ENCODE results near the gene RUSF1.

Gene RUSF1

DNA sequence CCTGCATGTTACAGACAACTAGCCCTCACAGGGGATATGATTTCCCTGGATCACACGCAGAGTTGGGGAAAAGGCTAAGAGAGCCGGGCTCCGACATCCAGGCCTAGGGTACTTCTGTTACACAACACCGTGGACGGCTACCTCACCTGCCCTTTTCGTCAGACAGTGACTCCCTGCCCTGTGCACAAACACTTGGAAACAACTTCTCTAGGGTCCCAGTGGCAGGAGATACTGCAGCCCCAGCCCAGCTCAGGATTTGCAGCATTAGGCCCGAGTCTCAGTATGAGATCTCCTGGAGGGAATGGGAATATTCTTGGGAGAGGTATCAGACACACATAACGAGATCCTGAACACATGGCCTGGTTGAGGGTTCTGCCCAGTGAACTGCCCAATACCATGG lies 8.3 kb downstream of the RUSF1 start:
- Histone ChIP-seq H3K9me3 (ENCODE audit: control insufficient read depth in 2 of 2, low read length in 2 of 2) (no peaks in the 10 kb centered on the region), H3K4me3 (ENCODE audit: low read length in 2 of 2) (no peak overlapping the region), H3K27ac (ENCODE audit: low read length) (no peak overlapping the region), H3K36me3 (ENCODE audit: control insufficient read depth in 2 of 2, insufficient read depth in 2 of 2, low read length in 2 of 2) (peaks cover 31 to 45% of the 10 kb centered on the region in 2 donors), H3K27me3 (ENCODE audit: control insufficient read depth in 1 of 2, insufficient read depth in 2 of 2, low read length in 2 of 2) (no peaks in the 10 kb centered on the region), H3K9ac (ENCODE audit: low read length in 2 of 2) (no peak overlapping the region), H3K4me1 (ENCODE audit: control insufficient read depth, insufficient read depth, low read length) (no peaks in the 10 kb centered on the region)

DNA sequence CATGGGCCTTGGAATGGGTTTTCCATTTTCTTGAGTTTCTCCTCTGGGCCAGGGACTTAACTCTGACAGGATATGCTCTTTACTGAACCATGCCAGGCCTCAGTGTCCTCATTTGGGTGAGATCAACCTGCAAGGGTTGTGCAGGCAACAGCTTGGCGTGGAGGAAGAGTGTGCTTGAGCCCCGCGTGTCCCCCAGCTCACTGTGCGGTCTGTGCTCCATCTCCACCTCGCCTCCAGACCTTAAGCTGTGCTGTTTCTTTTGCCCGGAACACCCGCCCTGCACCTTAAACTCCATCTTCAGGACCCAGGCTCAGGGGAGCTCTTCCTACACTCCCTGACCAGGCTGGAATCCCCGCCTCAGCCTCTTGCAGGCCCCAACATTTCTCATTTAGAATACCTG lies 9.7 kb downstream of the RUSF1 start:
- Histone ChIP-seq H3K27ac (ENCODE audit: low read length) (no peak overlapping the region), H3K9me3 (ENCODE audit: control insufficient read depth in 2 of 2, low read length in 2 of 2) (no peaks in the 10 kb centered on the region), H3K9ac (ENCODE audit: low read length in 2 of 2) (no peak overlapping the region), H3K27me3 (ENCODE audit: control insufficient read depth in 1 of 2, insufficient read depth in 2 of 2, low read length in 2 of 2) (no peaks in the 10 kb centered on the region), H3K4me3 (ENCODE audit: low read length in 2 of 2) (no peak overlapping the region), H3K4me1 (ENCODE audit: control insufficient read depth, insufficient read depth, low read length) (no peaks in the 10 kb centered on the region), H3K36me3 (ENCODE audit: control insufficient read depth in 2 of 2, insufficient read depth in 2 of 2, low read length in 2 of 2) (peaks cover 32 to 53% of the 10 kb centered on the region in 2 donors)

DNA sequence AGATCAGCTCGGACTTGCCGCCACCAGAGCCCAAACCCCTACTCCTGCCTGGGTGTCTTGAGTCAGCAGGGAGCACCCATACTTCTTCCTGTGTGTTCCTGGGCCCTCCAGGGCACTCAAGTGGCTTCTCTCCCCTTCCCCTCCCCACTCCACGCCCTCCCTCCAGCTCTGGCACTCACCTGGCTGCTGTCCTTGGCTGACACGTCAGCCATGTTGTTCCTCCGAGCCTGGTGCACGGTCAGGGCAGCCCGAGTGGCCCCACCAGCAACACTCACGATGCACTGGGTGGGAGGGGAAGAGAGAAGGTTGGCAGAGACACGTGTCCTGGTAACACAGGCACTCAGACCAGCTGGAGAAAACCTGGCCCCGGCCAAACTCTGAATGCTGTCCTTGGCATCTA lies 11.5 kb downstream of the RUSF1 start:
- H3K9ac ChIP-seq (ENCODE audit: low read length in 2 of 2): no peak overlapping the region
- peaks cover 48 to 71% of the 10 kb centered on the region in 2 donors for H3K36me3 ChIP-seq (ENCODE audit: control insufficient read depth in 2 of 2, insufficient read depth in 2 of 2, low read length in 2 of 2)
- H3K4me3 ChIP-seq (ENCODE audit: low read length in 2 of 2): no peak overlapping the region
- H3K4me1 ChIP-seq (ENCODE audit: control insufficient read depth, insufficient read depth, low read length): no peaks in the 10 kb centered on the region
- no peaks in the 10 kb centered on the region for H3K9me3 ChIP-seq (ENCODE audit: control insufficient read depth in 2 of 2, low read length in 2 of 2)
- no peak overlapping the region for H3K27ac ChIP-seq (ENCODE audit: low read length)
- no peaks in the 10 kb centered on the region for H3K27me3 ChIP-seq (ENCODE audit: control insufficient read depth in 1 of 2, insufficient read depth in 2 of 2, low read length in 2 of 2)

DNA sequence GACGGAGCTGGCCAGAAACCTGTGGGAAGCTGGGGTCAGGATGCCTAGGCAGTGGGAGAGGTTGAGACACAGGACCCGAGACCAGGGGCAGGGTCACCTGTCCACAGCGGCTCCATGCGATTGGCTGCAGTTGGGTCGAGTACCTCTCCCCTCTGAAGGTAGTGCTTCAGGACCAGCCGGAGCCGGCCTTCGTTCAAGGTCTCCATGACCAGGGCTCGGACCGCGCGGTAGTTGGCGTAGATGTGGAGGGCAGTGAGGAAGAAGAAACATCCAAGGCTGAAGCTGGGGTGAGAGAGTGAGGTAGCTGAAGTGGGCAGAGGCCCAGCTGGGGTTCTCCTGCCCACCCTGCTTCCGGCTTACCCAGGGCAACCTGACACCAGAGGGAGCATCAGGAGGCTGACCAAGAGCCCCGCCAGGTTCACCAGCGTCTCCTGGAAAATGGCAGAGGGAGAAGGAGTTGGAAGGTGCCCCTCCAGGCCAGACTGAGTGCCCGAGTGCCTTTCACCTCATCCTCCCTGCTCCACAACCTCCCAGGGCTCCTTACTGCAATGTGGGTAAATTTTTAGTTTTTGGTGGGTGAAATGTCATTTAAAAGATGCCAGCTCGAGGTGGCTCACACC lies 14.6 kb downstream of the RUSF1 start:
- Histone ChIP-seq H3K36me3 (ENCODE audit: control insufficient read depth in 2 of 2, insufficient read depth in 2 of 2, low read length in 2 of 2) (peaks cover 35 to 61% of the 10 kb centered on the region in 2 donors), H3K4me3 (ENCODE audit: low read length in 2 of 2) (no peak overlapping the region), H3K9ac (ENCODE audit: low read length in 2 of 2) (no peak overlapping the region), H3K9me3 (ENCODE audit: control insufficient read depth in 2 of 2, low read length in 2 of 2) (no peaks in the 10 kb centered on the region), H3K27me3 (ENCODE audit: control insufficient read depth in 1 of 2, insufficient read depth in 2 of 2, low read length in 2 of 2) (no peaks in the 10 kb centered on the region), H3K4me1 (ENCODE audit: control insufficient read depth, insufficient read depth, low read length) (peaks cover 3% of the 10 kb centered on the region), H3K27ac (ENCODE audit: low read length) (no peak overlapping the region)

DNA sequence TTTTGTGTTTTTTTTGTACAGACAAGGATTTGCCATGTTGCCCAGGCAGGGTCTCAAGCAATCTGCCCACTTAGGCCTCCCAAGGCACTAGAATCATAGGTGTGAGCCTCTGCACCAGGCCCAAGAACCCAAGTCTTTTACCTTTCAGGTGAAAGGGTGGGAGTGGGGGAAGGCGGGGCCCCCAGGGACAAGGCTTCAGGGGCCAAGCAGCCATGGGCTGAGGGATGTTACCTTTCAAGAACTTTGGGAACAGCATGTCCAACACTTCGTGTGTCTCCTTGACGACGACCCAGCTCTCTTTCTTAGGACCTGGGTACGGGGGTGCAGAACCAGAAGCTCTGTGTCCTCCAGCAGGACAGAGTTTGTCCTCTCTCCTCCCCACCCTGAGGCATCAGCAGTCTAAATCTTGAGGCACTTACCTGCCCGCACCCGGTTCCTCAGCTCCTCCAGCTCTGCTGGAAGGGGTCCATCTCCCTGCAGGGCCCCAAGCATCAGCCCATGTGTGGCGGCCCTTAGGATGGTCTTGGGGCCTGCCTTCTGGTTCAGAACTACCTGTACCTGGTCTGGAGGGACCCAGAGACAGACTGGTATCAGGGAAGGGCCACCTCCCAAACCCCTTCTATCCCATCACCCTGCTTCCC lies 16.3 kb downstream of the RUSF1 start:
- Histone ChIP-seq H3K9me3 (ENCODE audit: control insufficient read depth in 2 of 2, low read length in 2 of 2) (no peaks in the 10 kb centered on the region), H3K27ac (ENCODE audit: low read length) (no peak overlapping the region), H3K4me3 (ENCODE audit: low read length in 2 of 2) (no peak overlapping the region), H3K4me1 (ENCODE audit: control insufficient read depth, insufficient read depth, low read length) (peaks cover 18% of the 10 kb centered on the region), H3K9ac (ENCODE audit: low read length in 2 of 2) (no peak overlapping the region), H3K27me3 (ENCODE audit: control insufficient read depth in 1 of 2, insufficient read depth in 2 of 2, low read length in 2 of 2) (peaks cover 12 to 15% of the 10 kb centered on the region in 2 donors), H3K36me3 (ENCODE audit: control insufficient read depth in 2 of 2, insufficient read depth in 2 of 2, low read length in 2 of 2) (peaks cover 23 to 45% of the 10 kb centered on the region in 2 donors)

DNA sequence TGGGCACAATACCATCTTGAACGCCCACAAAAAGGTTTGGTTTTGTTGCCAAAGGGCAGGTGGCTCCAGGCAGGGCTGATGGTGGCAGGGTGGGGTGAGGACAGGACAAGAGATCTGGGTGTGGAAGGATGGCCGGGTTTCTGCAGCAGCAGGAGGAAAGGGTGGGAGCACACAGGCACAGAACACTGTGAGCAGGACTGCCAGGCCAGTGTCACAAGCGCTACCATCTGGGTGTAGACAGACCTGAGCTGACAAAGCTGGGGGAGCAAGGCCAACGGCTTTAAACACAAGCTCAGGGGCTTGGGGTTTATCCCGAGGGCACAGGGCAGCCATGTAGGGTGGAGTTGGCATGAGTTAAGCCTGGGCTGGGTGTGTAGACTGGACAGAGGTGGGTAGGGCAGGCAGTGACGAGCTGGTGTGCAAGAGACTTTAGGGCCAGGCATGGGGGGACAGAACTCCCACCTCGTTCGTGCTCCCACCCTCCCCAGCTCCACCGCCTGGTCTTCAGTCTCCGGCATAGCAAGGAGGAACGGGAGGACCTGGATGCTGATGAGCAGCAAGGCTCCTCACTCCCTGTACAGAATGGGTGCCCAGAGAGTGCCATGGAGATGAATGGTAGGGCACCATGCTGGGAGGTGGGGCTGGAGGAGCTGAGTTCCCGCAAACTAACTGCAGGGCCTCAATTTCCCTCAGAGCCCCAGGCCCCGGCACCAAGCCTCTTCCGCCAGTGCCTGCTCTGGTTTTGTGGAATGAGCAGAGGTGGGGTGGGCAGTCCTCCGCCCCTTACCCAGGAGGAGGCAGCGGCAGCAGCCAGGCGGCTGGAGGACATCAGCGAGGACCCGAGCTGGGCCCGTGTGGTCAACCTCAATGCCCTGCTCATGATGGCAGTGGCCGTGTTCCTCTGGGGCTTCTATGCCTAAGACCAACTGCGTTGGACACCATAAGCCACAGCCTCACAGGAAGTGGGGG lies 18.3 kb downstream of the RUSF1 start:
- Histone ChIP-seq H3K9me3 (ENCODE audit: control insufficient read depth in 2 of 2, low read length in 2 of 2) (no peaks in the 10 kb centered on the region), H3K4me1 (ENCODE audit: control insufficient read depth, insufficient read depth, low read length) (peaks cover 18% of the 10 kb centered on the region), H3K4me3 (ENCODE audit: low read length in 2 of 2) (no peak overlapping the region), H3K27me3 (ENCODE audit: control insufficient read depth in 1 of 2, insufficient read depth in 2 of 2, low read length in 2 of 2) (peaks cover 24 to 31% of the 10 kb centered on the region in 2 donors), H3K27ac (ENCODE audit: low read length) (no peak overlapping the region), H3K36me3 (ENCODE audit: control insufficient read depth in 2 of 2, insufficient read depth in 2 of 2, low read length in 2 of 2) (peaks cover 20 to 33% of the 10 kb centered on the region in 2 donors), H3K9ac (ENCODE audit: low read length in 2 of 2) (no peak overlapping the region)

DNA sequence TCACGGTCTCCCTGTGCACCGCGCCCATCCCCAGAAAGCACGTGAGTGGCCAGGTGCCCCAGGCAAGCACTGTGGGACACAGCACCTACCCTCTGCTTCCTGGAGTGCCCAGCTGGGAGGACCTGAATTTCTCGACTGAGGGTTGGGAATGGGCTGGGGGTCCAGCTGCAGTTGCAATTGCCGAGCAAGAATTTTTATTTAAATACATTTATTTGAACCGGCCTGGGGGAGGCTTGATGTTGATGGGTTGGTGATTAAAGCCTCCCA lies 19.0 kb downstream of the RUSF1 start:
- Histone ChIP-seq H3K9me3 (ENCODE audit: control insufficient read depth in 2 of 2, low read length in 2 of 2) (no peaks in the 10 kb centered on the region), H3K36me3 (ENCODE audit: control insufficient read depth in 2 of 2, insufficient read depth in 2 of 2, low read length in 2 of 2) (peaks cover 18 to 29% of the 10 kb centered on the region in 2 donors), H3K9ac (ENCODE audit: low read length in 2 of 2) (no peak overlapping the region), H3K4me3 (ENCODE audit: low read length in 2 of 2) (no peak overlapping the region), H3K4me1 (ENCODE audit: control insufficient read depth, insufficient read depth, low read length) (peaks cover 18% of the 10 kb centered on the region), H3K27me3 (ENCODE audit: control insufficient read depth in 1 of 2, insufficient read depth in 2 of 2, low read length in 2 of 2) (peaks cover 25 to 31% of the 10 kb centered on the region in 2 donors), H3K27ac (ENCODE audit: low read length) (no peak overlapping the region)

DNA sequence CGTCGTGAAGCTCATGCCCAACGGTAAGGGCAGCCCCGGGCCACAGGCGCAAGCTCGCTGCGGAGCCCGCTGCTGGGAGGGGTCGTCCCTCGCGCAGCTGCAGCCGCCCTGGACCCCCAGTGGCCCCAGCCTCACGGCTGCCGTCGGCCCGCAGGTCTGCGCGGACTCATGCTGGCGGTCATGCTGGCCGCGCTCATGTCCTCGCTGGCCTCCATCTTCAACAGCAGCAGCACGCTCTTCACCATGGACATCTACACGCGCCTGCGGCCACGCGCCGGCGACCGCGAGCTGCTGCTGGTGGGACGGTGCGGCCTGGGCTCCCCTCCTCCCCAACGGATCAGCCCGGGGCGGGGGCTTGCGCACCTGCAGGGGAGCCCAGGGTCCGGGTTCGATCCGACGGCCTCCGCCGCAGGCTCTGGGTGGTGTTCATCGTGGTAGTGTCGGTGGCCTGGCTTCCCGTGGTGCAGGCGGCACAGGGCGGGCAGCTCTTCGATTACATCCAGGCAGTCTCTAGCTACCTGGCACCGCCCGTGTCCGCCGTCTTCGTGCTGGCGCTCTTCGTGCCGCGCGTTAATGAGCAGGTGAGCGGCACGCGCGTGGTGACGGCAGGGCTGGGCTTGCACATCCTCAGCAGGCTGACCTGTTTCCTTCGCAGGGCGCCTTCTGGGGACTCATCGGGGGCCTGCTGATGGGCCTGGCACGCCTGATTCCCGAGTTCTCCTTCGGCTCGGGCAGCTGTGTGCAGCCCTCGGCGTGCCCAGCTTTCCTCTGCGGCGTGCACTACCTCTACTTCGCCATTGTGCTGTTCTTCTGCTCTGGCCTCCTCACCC lies 19.5 kb downstream of the RUSF1 start:
- Histone ChIP-seq H3K36me3 (ENCODE audit: control insufficient read depth in 2 of 2, insufficient read depth in 2 of 2, low read length in 2 of 2) (peaks cover 17 to 27% of the 10 kb centered on the region in 2 donors), H3K9ac (ENCODE audit: low read length in 2 of 2) (peak overlapping the region in 1 of 2 donors; percentile 8), H3K9me3 (ENCODE audit: control insufficient read depth in 2 of 2, low read length in 2 of 2) (no peaks in the 10 kb centered on the region), H3K27me3 (ENCODE audit: control insufficient read depth in 1 of 2, insufficient read depth in 2 of 2, low read length in 2 of 2) (peaks cover 25 to 31% of the 10 kb centered on the region in 2 donors), H3K27ac (ENCODE audit: low read length) (no peak overlapping the region), H3K4me1 (ENCODE audit: control insufficient read depth, insufficient read depth, low read length) (peaks cover 18% of the 10 kb centered on the region), H3K4me3 (ENCODE audit: low read length in 2 of 2) (peak overlapping the region; percentile 68 to 76)

DNA sequence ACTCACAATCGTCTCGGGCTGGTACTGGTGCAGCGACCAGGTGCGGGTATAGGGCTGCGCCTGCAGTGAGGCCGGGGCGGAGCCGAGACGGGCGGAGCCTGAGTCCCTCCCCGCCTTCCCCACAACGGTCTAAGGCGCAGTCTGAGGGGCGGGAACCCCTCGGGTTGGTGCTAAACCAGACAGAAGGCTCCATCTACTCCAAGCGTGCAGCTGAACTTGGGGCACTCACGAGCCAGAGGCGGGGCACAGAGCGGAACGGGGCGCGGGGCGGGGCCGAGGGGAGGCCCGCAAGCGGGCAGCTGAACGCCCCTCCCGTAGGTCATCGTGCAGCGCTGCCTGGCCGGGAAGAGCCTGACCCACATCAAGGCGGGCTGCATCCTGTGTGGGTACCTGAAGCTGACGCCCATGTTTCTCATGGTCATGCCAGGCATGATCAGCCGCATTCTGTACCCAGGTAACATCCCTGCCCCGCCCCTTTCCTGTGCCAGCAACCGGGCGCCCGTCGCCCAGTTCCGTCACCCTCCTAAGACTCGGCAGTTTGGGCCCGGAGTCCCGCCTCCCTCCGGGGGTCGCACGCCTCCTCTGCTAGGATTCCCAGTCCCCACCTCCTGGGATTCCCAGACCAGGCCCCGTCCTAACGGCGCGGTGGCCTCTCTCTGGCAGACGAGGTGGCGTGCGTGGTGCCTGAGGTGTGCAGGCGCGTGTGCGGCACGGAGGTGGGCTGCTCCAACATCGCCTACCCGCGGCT lies 20.3 kb downstream of the RUSF1 start:
- peaks cover 13 to 20% of the 10 kb centered on the region in 2 donors for H3K36me3 ChIP-seq (ENCODE audit: control insufficient read depth in 2 of 2, insufficient read depth in 2 of 2, low read length in 2 of 2)
- H3K4me1 ChIP-seq (ENCODE audit: control insufficient read depth, insufficient read depth, low read length): peaks cover 18% of the 10 kb centered on the region
- H3K9ac ChIP-seq (ENCODE audit: low read length in 2 of 2): peak overlapping the region; percentile 8 to 21
- no peak overlapping the region for H3K27ac ChIP-seq (ENCODE audit: low read length)
- peaks cover 25 to 31% of the 10 kb centered on the region in 2 donors for H3K27me3 ChIP-seq (ENCODE audit: control insufficient read depth in 1 of 2, insufficient read depth in 2 of 2, low read length in 2 of 2)
- no peaks in the 10 kb centered on the region for H3K9me3 ChIP-seq (ENCODE audit: control insufficient read depth in 2 of 2, low read length in 2 of 2)
- H3K4me3 ChIP-seq (ENCODE audit: low read length in 2 of 2): peak overlapping the region; percentile 68 to 76

Measured in stomach smooth muscle (tissue), 2 donors.